Testis (tissue), 3 donors: Measurements from ENCODE around the gene SLC25A26. TPM values are rescaled to one million over a fixed set of nuclear protein-coding genes. Genes with fewer than 3 reads are reported as not detected.

ENCODE experiments used
- DNase-seq: peaks from one replicate; pipeline ENCODE4 v3.0.0-alpha.2; 2019
- H3K27ac ChIP-seq, 2 donors: fragments of 200-600 bp; sonication (generic); one replicate each; pipeline ENCODE4 v1.5.1; 2019
- H3K27me3 ChIP-seq: fragments of 200-600 bp; sonication (generic); one replicate; pipeline ENCODE4 v1.5.1; 2019
- H3K36me3 ChIP-seq: fragments of 200-600 bp; sonication (generic); one replicate; pipeline ENCODE4 v1.5.1; 2017; ENCODE audit warnings: low read depth; ENCODE audit errors: missing control alignments
- H3K4me1 ChIP-seq: fragments of 200-600 bp; sonication (generic); one replicate; pipeline ENCODE4 v1.5.1; 2019
- H3K4me3 ChIP-seq, 2 donors: fragments of 200-600 bp; sonication (generic); one replicate each; pipeline ENCODE4 v1.5.1; 2017 to 2019
- H3K9me3 ChIP-seq: fragments of 200-600 bp; sonication (generic); one replicate; pipeline ENCODE4 v1.5.1; 2017
- CTCF ChIP-seq, 3 experiments: fragments of 450-650 bp in 2 of 3; fragments of 200-600 bp in 1 of 3; sonication (generic) in 1 of 3; IDR thresholded peaks; one replicate each; pipeline ENCODE4 v1.5.1; 2016 to 2019; ENCODE audit warnings: antibody characterized with exemption in 3 of 3, mild to moderate bottlenecking in 2 of 3, moderate library complexity in 1 of 3
- POLR2A ChIP-seq: fragments of 450-650 bp; IDR thresholded peaks from one replicate; pipeline ENCODE4 v1.6.1; 2017; ENCODE audit warnings: antibody characterized with exemption, mild to moderate bottlenecking, moderate library complexity
- WGBS, 2 donors: methylation state at CpG; one replicate each; pipeline ENCODE4 v1.1.5; 2018; 5-methylcytosine and 5-hydroxymethylcytosine counted together
- intact Hi-C: fragments of 100-400 bp; cut with DNase I; formaldehyde crosslinking; loops from one replicate; pipeline ENCODE4 v1.15.1; 2023; ENCODE audit warnings: low total_unique reads
- polyA plus RNA-seq: library from polyadenylated mRNA; stranded (reverse); fragments of 350-450 nt; fragmentation: Illumina TruSeq; extraction: RNeasy Lipid Tissue Mini Kit (QIAGEN cat#74804); gene quantifications from one replicate; pipeline ENCODE4 v1.2.3, GENCODE V29; 2014; ENCODE audit warnings: low read depth, low replicate concordance; ENCODE audit not compliant: insufficient read depth
- total RNA-seq, 2 donors: library from RNA; depleted of rRNA; stranded (reverse); fragments of >200 nt; gene quantifications; one replicate each; pipeline ENCODE4 v1.2.3, GENCODE V29; 2016

The SLC25A26 gene
- total and polyA plus RNA-seq, 3 donors from 2014 or later: 29.7 to 30.5 (median 30.0) TPM

DNA sequence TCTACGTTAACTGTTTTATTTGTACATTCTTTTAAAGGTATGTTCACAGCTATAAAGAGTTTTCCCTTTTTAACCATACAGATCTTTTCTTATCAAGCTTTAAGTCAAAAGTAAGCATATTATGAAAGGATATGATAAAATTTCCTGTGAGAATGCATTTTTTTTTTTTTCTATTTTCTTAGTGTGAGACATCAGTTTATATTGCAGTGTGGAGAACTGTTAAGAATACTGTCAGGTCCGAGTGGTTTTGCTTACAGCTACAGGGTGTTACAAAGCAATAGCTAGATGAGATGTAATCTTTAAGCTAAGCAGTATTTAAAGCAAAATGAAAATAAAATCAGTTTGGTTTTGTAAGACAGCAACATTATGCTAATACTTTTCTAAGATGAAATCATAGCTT, 133.2 kb downstream of the SLC25A26 start:
- H3K27me3 ChIP-seq: no peaks in the 10 kb centered on the region
- H3K9me3 ChIP-seq: no peaks in the 10 kb centered on the region
- 80 to 83% methylated on average over 2 of the region's 2 CpGs for WGBS, 2 donors
- H3K36me3 ChIP-seq: no peaks in the 10 kb centered on the region
- no peak overlapping the region for H3K27ac ChIP-seq
- H3K4me3 ChIP-seq: no peak overlapping the region
- no peak for DNase-seq
- H3K4me1 ChIP-seq: no peaks in the 10 kb centered on the region
- no peak for TF ChIP-seq CTCF (IDR thresholded peaks at IDR 0.05)
- TF ChIP-seq POLR2A: no peak
- intact Hi-C loops: no loop called here

GRCh38 chr3:66355394-66355793, 134.6 kb downstream of the SLC25A26 start:
- H3K9me3 ChIP-seq: no peaks in the 10 kb centered on the region
- no peak for DNase-seq
- H3K27me3 ChIP-seq: no peaks in the 10 kb centered on the region
- no peak overlapping the region for H3K4me3 ChIP-seq
- H3K36me3 ChIP-seq: no peaks in the 10 kb centered on the region
- no peaks in the 10 kb centered on the region for H3K4me1 ChIP-seq
- H3K27ac ChIP-seq: no peak overlapping the region
- 90 to 92% methylated on average over 3 of the region's 3 CpGs for WGBS, 2 donors
- no peak for TF ChIP-seq CTCF (IDR thresholded peaks at IDR 0.05)
- no peak for TF ChIP-seq POLR2A
- intact Hi-C loops: no loop called here

DNA sequence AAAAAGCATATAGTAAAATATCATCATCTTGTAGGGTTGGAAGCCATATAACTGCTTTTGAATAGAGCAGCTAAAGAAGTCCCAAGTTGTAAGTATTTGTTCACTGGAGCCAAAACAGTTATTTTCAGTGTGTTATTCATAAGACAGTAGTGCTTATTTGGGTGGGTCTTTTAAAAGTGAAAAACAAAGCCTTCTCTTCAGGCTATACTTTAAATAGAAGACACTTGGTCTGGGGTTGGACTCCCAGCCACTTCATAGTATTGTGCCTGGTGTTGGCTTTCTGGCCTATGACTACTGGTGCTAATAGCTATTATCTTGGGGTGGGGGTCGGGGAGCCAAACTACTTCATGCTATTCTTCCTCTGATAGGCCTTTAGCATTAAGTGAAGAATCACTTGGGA, 135.2 kb downstream of the SLC25A26 start:
- Histone ChIP-seq H3K27me3 (no peaks in the 10 kb centered on the region), H3K27ac (no peak overlapping the region), H3K4me3 (no peak overlapping the region), H3K36me3 (no peaks in the 10 kb centered on the region), H3K9me3 (no peaks in the 10 kb centered on the region), H3K4me1 (no peaks in the 10 kb centered on the region)
- WGBS, 2 donors: 92 to 94% methylated on average over 1 of the region's 1 CpG
- TF ChIP-seq POLR2A (no peak), CTCF (IDR thresholded peaks at IDR 0.05) (no peak)
- no peak for DNase-seq
- intact Hi-C loops: no loop called here

DNA sequence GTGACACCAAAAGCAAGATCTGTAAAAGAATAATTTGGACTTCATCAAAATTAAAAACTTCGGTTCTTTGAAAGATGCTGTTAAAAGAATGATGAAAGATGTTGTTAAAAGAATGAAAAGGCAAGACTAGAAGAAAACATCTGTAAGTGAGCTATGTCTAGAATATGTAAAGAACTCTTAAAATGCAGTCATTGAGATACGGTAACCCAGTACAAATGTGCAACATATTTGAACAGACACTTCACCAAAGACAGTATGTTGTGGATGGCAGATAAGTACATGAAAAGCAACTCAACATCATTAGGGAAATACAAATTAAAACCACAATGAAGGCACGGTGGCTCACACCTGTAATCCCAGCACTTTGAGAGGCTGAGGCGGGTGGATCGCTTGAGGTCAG, 140.6 kb downstream of the SLC25A26 start:
- no peaks in the 10 kb centered on the region for H3K36me3 ChIP-seq
- WGBS, 2 donors: 95 to 98% methylated on average over 5 of the region's 5 CpGs
- intact Hi-C loops: no loop called here
- H3K27me3 ChIP-seq: no peaks in the 10 kb centered on the region
- no peak for TF ChIP-seq POLR2A
- TF ChIP-seq CTCF (IDR thresholded peaks at IDR 0.05): no peak
- H3K4me1 ChIP-seq: no peaks in the 10 kb centered on the region
- H3K4me3 ChIP-seq: no peak overlapping the region
- no peak overlapping the region for H3K27ac ChIP-seq
- DNase-seq: no peak
- no peaks in the 10 kb centered on the region for H3K9me3 ChIP-seq

DNA sequence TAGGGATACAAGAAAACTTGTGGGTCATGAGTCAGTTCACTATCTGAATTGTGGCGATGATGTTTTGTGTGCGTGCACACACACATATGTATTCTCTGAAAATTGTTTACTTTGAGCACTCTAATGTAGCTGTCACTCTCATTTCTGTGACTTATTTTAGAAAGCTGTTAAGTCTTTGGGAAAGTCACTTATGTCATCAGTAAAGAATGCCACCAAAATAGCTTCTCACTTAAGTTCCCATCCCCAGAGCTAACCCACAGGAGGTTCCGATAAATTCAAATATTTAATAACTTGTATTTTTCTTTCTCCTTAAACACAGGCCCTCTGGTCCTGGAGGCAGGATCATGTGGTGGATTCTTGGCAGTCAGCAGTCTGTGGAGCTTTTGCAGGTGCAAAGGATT, 141.7 kb downstream of the SLC25A26 start:
- Histone ChIP-seq H3K36me3 (no peaks in the 10 kb centered on the region), H3K27ac (no peak overlapping the region), H3K27me3 (no peaks in the 10 kb centered on the region), H3K9me3 (no peaks in the 10 kb centered on the region), H3K4me3 (no peak overlapping the region), H3K4me1 (no peaks in the 10 kb centered on the region)
- no peak for DNase-seq
- 87 to 95% methylated on average over 3 of the region's 3 CpGs for WGBS, 2 donors
- intact Hi-C loops: no loop called here
- TF ChIP-seq POLR2A (no peak), CTCF (IDR thresholded peaks at IDR 0.05) (no peak)
